CD14-positive monocyte (primary cell): ENCODE measurements around the gene UBE2E1. TPM values are rescaled to one million over a fixed set of nuclear protein-coding genes. Genes with fewer than 3 reads are reported as not detected.

Experiments
- DNase-seq, 3 donors: peaks; one replicate each; pipeline ENCODE4 v3.0.0-alpha.2; 2011 to 2022
- H2AFZ ChIP-seq: 2 replicates; pipeline ENCODE4 v1.6.0; 2012; ENCODE audit warnings: mild to moderate bottlenecking, low read depth, low read length, inconsistent platforms; ENCODE audit not compliant: insufficient read depth, poor library complexity, severe bottlenecking
- H3K27ac ChIP-seq, 2 donors: 1 replicate in 1 of 2; 2 replicates in 1 of 2; pipeline ENCODE4 v1.5.1; 2012 to 2013; ENCODE audit warnings: low read length in 2 of 2, control low read depth in 1 of 2, inconsistent platforms in 1 of 2, low read depth in 1 of 2, mild to moderate bottlenecking in 1 of 2
- H3K27me3 ChIP-seq, 2 donors: one replicate each; pipeline versions ENCODE4 v1.6.0 to v1.6.1; 2011 to 2013; ENCODE audit warnings: low read length in 2 of 2; ENCODE audit not compliant: control insufficient read depth in 2 of 2, insufficient read depth in 2 of 2
- H3K36me3 ChIP-seq, 2 donors: replicated peaks in 1 of 2; 1 replicate in 1 of 2; 2 replicates in 1 of 2; pipeline versions ENCODE4 v1.5.1 to v1.6.1; 2012 to 2013; ENCODE audit warnings: low read length in 2 of 2, control low read depth in 1 of 2, inconsistent platforms in 1 of 2, mild to moderate bottlenecking in 1 of 2; ENCODE audit not compliant: insufficient read depth in 2 of 2, control insufficient read depth in 1 of 2
- H3K4me1 ChIP-seq, 2 donors: 1 replicate in 1 of 2; 2 replicates in 1 of 2; pipeline versions ENCODE4 v1.5.1 to v1.6.1; 2012 to 2013; ENCODE audit warnings: low read length in 2 of 2, control low read depth in 1 of 2, inconsistent platforms in 1 of 2, mild to moderate bottlenecking in 1 of 2, moderate library complexity in 1 of 2; ENCODE audit not compliant: insufficient read depth in 2 of 2, control insufficient read depth in 1 of 2
- H3K4me2 ChIP-seq: replicated peaks from 2 replicates; pipeline ENCODE3; 2012; ENCODE audit warnings: low read length, moderate library complexity, mild to moderate bottlenecking; ENCODE audit not compliant: poor library complexity, severe bottlenecking; ENCODE audit errors: extremely low read depth
- H3K4me3 ChIP-seq, 3 experiments: fragments of 200-600 bp in 1 of 3; sonication (generic) in 1 of 3; replicated peaks in 1 of 3; 1 replicate in 2 of 3; 2 replicates in 1 of 3; pipeline ENCODE4 v1.5.1; 2011 to 2013; ENCODE audit warnings: low read length in 3 of 3, mild to moderate bottlenecking in 3 of 3, control low read depth in 2 of 3, low read depth in 2 of 3, inconsistent platforms in 1 of 3, moderate library complexity in 1 of 3
- H3K79me2 ChIP-seq: 2 replicates; pipeline ENCODE4 v1.6.0; 2012; ENCODE audit warnings: mild to moderate bottlenecking, control low read depth, inconsistent platforms, low read length, moderate library complexity; ENCODE audit not compliant: insufficient read depth
- H3K9ac ChIP-seq: 2 replicates; pipeline ENCODE4 v1.6.0; 2017; ENCODE audit warnings: low read length, mild to moderate bottlenecking; ENCODE audit not compliant: insufficient read depth, poor library complexity, severe bottlenecking
- H3K9me3 ChIP-seq, 2 donors: replicated peaks in 1 of 2; 1 replicate in 1 of 2; 2 replicates in 1 of 2; pipeline versions ENCODE4 v1.5.1 to v1.6.1; 2012 to 2013; ENCODE audit warnings: low read length in 2 of 2, control low read depth in 1 of 2; ENCODE audit not compliant: control insufficient read depth in 1 of 2, insufficient read depth in 1 of 2
- H4K20me1 ChIP-seq: 2 replicates; pipeline ENCODE4 v1.6.0; 2012; ENCODE audit warnings: mild to moderate bottlenecking, low read length, control low read depth, moderate library complexity; ENCODE audit not compliant: insufficient read depth
- H3K27ac Mint-ChIP-seq, 7 donors: one replicate each; pipeline ENCODE4 v1.8.0; 2020; ENCODE audit warnings: mild to moderate bottlenecking in 7 of 7, mixed read lengths in 7 of 7, moderate library complexity in 6 of 7, inconsistent platforms in 2 of 7
- H3K27me3 Mint-ChIP-seq, 3 donors: one replicate each; pipeline ENCODE4 v1.8.0; 2021 to 2022; ENCODE audit warnings: low read depth in 3 of 3, mild to moderate bottlenecking in 3 of 3, mixed read lengths in 3 of 3, moderate library complexity in 3 of 3, inconsistent platforms in 1 of 3
- H3K36me3 Mint-ChIP-seq, 2 donors: one replicate each; pipeline ENCODE4 v1.8.0; 2020; ENCODE audit warnings: mixed read lengths in 2 of 2, inconsistent platforms in 1 of 2, mild to moderate bottlenecking in 1 of 2
- H3K4me1 Mint-ChIP-seq: one replicate; pipeline ENCODE4 v1.8.0; 2020; ENCODE audit warnings: mild to moderate bottlenecking, mixed read lengths
- H3K4me3 Mint-ChIP-seq, 2 donors: one replicate each; pipeline ENCODE4 v1.8.0; 2020; ENCODE audit warnings: mild to moderate bottlenecking in 2 of 2, mixed read lengths in 2 of 2, moderate library complexity in 1 of 2
- H3K9me3 Mint-ChIP-seq, 7 donors: one replicate each; pipeline ENCODE4 v1.8.0; 2020 to 2022; ENCODE audit warnings: mixed read lengths in 7 of 7, mild to moderate bottlenecking in 6 of 7, moderate library complexity in 6 of 7, inconsistent platforms in 2 of 7
- WGBS: methylation state at CpG from one replicate; pipeline ENCODE4 v1.1.5; 2013; ENCODE audit warnings: missing lambda C conversion rate; ENCODE audit not compliant: insufficient coverage; 5-methylcytosine and 5-hydroxymethylcytosine counted together
- intact Hi-C, 2 donors: fragments of 100-400 bp; cut with micrococcal nuclease; formaldehyde crosslinking; loops; one replicate each; pipeline versions ENCODE4 v1.15.0 to v1.15.1; 2023
- polyA plus RNA-seq, 3 donors: library from polyadenylated mRNA; depleted of rRNA in 1 of 3; unstranded in 2 of 3; stranded (reverse) in 1 of 3; fragments of 300-500 nt in 2 of 3; fragments of >200 nt in 1 of 3; fragmentation: Illumina TruSeq in 2 of 3; gene quantifications; 1 replicate in 2 of 3; 2 replicates in 1 of 3; pipeline ENCODE4 v1.2.3, GENCODE V29; 2012 to 2021
- TF ChIP-seq, protein P1 (sequence below): fragments of 200-600 bp; IDR thresholded peaks from one replicate; pipeline ENCODE4 v1.8.0; 2022; ENCODE audit warnings: antibody characterized with exemption, mild to moderate bottlenecking

The UBE2E1 gene
- polyA plus RNA-seq, 3 donors, result 31.3 to 60.2 (median 34.6) TPM

DNA sequence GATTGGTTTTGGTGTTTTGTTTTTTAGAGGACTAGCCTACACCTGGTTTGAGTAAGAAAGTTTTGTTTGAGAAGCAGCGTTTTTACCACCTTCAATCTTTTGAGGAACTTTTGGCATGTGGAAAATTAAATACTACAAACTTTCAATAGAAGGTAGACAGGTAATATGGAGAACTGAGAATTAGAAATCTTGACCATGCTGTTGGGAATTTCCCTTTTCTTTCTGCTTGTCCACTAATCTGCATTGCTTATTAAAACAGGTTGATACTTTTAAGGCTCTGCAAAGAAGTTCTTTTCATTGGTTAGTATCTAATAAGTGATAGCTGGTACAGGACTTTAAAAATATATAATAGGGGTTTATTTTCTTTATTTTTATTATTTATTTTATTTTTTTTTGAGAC lies 31.9 kb downstream of the UBE2E1 start:
- DNase-seq, result no peak
- no peaks in the 10 kb centered on the region for H3K27me3 ChIP-seq
- Mint-ChIP-seq H3K27me3 (no peaks in the 10 kb centered on the region), H3K4me1 (peaks cover 22% of the 10 kb centered on the region), H3K4me3 (no peak overlapping the region), H3K36me3 (peaks cover 4 to 9% of the 10 kb centered on the region in 2 donors), H3K27ac (no peak overlapping the region), H3K9me3 (no peaks in the 10 kb centered on the region)
- TF ChIP-seq, protein P1, sequence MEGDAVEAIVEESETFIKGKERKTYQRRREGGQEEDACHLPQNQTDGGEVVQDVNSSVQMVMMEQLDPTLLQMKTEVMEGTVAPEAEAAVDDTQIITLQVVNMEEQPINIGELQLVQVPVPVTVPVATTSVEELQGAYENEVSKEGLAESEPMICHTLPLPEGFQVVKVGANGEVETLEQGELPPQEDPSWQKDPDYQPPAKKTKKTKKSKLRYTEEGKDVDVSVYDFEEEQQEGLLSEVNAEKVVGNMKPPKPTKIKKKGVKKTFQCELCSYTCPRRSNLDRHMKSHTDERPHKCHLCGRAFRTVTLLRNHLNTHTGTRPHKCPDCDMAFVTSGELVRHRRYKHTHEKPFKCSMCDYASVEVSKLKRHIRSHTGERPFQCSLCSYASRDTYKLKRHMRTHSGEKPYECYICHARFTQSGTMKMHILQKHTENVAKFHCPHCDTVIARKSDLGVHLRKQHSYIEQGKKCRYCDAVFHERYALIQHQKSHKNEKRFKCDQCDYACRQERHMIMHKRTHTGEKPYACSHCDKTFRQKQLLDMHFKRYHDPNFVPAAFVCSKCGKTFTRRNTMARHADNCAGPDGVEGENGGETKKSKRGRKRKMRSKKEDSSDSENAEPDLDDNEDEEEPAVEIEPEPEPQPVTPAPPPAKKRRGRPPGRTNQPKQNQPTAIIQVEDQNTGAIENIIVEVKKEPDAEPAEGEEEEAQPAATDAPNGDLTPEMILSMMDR, result no peak
- peaks cover 18 to 25% of the 10 kb centered on the region in 2 donors for H3K4me1 ChIP-seq
- peaks cover 95% of the 10 kb centered on the region for H4K20me1 ChIP-seq
- H2AFZ ChIP-seq, result no peak overlapping the region
- H3K27ac ChIP-seq, result no peak overlapping the region
- no peaks in the 10 kb centered on the region for H3K36me3 ChIP-seq
- H3K4me3 ChIP-seq, result no peak overlapping the region
- intact Hi-C loops, result no loop called here
- no CpG with 5 or more reads among the region's 1 CpG for WGBS
- H3K79me2 ChIP-seq, result peaks cover 68% of the 10 kb centered on the region
- no peak overlapping the region for H3K4me2 ChIP-seq
- H3K9ac ChIP-seq, result no peak overlapping the region
- no peaks in the 10 kb centered on the region for H3K9me3 ChIP-seq

DNA sequence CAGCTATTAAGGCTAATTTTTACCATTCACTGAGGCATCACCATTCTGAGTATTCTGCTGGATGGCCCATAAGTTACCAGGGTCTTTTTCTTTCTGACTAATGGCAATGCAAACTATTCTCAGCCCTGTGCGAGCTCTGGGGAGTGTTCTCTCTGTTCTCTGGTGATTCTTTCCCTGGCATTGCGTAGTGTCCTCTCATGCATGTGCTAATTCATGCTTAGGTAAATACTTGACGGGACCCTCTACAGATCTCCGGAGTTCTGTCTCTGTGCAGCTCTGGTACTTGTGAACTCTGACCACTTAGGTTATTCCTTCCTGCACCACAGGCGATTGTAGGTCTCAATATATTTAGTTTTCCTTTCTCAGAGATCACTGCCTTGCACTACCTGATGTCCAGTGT lies 34.8 kb downstream of the UBE2E1 start:
- no peak for DNase-seq
- Histone ChIP-seq H2AFZ (no peak overlapping the region), H3K4me1 (peaks cover 12 to 21% of the 10 kb centered on the region in 2 donors), H4K20me1 (peaks cover 98% of the 10 kb centered on the region), H3K9ac (no peak overlapping the region), H3K27me3 (no peaks in the 10 kb centered on the region), H3K4me2 (no peak overlapping the region), H3K27ac (no peak overlapping the region), H3K4me3 (no peak overlapping the region), H3K36me3 (no peaks in the 10 kb centered on the region), H3K9me3 (no peaks in the 10 kb centered on the region), H3K79me2 (peaks cover 81% of the 10 kb centered on the region)
- Mint-ChIP-seq H3K27ac (peak overlapping the region in 1 of 7 donors; percentile 9), H3K4me3 (no peak overlapping the region), H3K36me3 (peaks cover 3 to 8% of the 10 kb centered on the region in 2 donors), H3K9me3 (no peaks in the 10 kb centered on the region), H3K27me3 (no peaks in the 10 kb centered on the region), H3K4me1 (peaks cover 21% of the 10 kb centered on the region)
- TF ChIP-seq, protein P1, result no peak
- WGBS, result 93% methylated on average over 4 of the region's 5 CpGs
- intact Hi-C loops, result no loop called here
